Gastroesophageal sphincter (tissue), 4 donors: ENCODE results near the gene PCDHGA1. TPM values are rescaled to one million over a fixed set of nuclear protein-coding genes. Genes with fewer than 3 reads are reported as not detected.

Source experiments
- ATAC-seq: fragments of 150-250 bp; one replicate; pipeline ENCODE4 v1.9.1; 2016; ENCODE audit warnings: mild to moderate bottlenecking, moderate library complexity
- H3K27ac ChIP-seq, 4 donors: fragments of 200-600 bp; sonication (generic) in 3 of 4; 1 replicate in 3 of 4; 2 replicates in 1 of 4; pipeline ENCODE4 v1.5.1; 2016 to 2019
- H3K27me3 ChIP-seq: fragments of 200-600 bp; sonication (generic); one replicate; pipeline ENCODE4 v1.5.1; 2019
- H3K36me3 ChIP-seq, 2 donors: fragments of 200-600 bp; sonication (generic); one replicate each; pipeline ENCODE4 v1.5.1; 2019; ENCODE audit warnings: control low read depth in 1 of 2
- H3K4me1 ChIP-seq, 3 donors: fragments of 200-600 bp; sonication (generic); 1 replicate in 2 of 3; 2 replicates in 1 of 3; pipeline ENCODE4 v1.5.1; 2016 to 2019; ENCODE audit warnings: control low read depth in 2 of 3
- H3K4me3 ChIP-seq, 2 donors: fragments of 200-600 bp; sonication (generic); one replicate each; pipeline ENCODE4 v1.5.1; 2019; ENCODE audit warnings: mild to moderate bottlenecking in 1 of 2, moderate library complexity in 1 of 2
- H3K9me3 ChIP-seq, 3 donors: fragments of 200-600 bp; sonication (generic); one replicate each; pipeline ENCODE4 v1.5.1; 2017 to 2019; ENCODE audit warnings: control low read depth in 2 of 3
- EP300 ChIP-seq: sonication (generic); formaldehyde crosslinking; IDR thresholded peaks from one replicate; pipeline ENCODE4 v1.6.1; 2017; ENCODE audit warnings: antibody characterized with exemption, mild to moderate bottlenecking
- POLR2A ChIP-seq, 2 donors: fragments of 450-650 bp; IDR thresholded peaks; one replicate each; pipeline ENCODE4 v1.6.1; 2017; ENCODE audit warnings: antibody characterized with exemption in 2 of 2, mild to moderate bottlenecking in 2 of 2, moderate library complexity in 1 of 2
- POLR2AphosphoS5 ChIP-seq: sonication (generic); formaldehyde crosslinking; IDR thresholded peaks from one replicate; pipeline ENCODE4 v1.6.1; 2017; ENCODE audit warnings: antibody characterized with exemption
- WGBS, 2 donors: methylation state at CpG; one replicate each; pipeline ENCODE4 v1.1.5; 2018; ENCODE audit warnings: low coverage in 1 of 2; 5-methylcytosine and 5-hydroxymethylcytosine counted together
- total RNA-seq, 4 donors: library from RNA; depleted of rRNA; stranded (reverse); fragments of >200 nt; gene quantifications; one replicate each; pipeline ENCODE4 v1.1.0, GENCODE V29; 2016
- TF ChIP-seq, protein P1 (sequence below), 4 experiments: fragments of 200-600 bp in 2 of 4; fragments of 450-650 bp in 2 of 4; sonication (generic) in 1 of 4; IDR thresholded peaks; one replicate each; pipeline ENCODE4 v1.5.1; 2017 to 2019; ENCODE audit warnings: antibody characterized with exemption in 4 of 4, mild to moderate bottlenecking in 2 of 4, moderate library complexity in 2 of 4

PCDHGA1 gene
- total RNA-seq, 4 donors from 2014 or later = 0.67 to 1.3 (median 1.1) TPM

- H3K36me3 ChIP-seq = peaks cover 0 to 10% of the 10 kb centered on the region in 2 donors
- peaks cover 33% of the 10 kb centered on the region for H3K27me3 ChIP-seq
- no peak for ATAC-seq
- TF ChIP-seq EP300 (no peak), POLR2A (IDR thresholded peaks at IDR 0.05) (no peak)
- TF ChIP-seq, protein P1, sequence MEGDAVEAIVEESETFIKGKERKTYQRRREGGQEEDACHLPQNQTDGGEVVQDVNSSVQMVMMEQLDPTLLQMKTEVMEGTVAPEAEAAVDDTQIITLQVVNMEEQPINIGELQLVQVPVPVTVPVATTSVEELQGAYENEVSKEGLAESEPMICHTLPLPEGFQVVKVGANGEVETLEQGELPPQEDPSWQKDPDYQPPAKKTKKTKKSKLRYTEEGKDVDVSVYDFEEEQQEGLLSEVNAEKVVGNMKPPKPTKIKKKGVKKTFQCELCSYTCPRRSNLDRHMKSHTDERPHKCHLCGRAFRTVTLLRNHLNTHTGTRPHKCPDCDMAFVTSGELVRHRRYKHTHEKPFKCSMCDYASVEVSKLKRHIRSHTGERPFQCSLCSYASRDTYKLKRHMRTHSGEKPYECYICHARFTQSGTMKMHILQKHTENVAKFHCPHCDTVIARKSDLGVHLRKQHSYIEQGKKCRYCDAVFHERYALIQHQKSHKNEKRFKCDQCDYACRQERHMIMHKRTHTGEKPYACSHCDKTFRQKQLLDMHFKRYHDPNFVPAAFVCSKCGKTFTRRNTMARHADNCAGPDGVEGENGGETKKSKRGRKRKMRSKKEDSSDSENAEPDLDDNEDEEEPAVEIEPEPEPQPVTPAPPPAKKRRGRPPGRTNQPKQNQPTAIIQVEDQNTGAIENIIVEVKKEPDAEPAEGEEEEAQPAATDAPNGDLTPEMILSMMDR (IDR thresholded peaks at IDR 0.05) = no peak
- H3K27ac ChIP-seq = no peak overlapping the region
- no peaks in the 10 kb centered on the region for H3K4me1 ChIP-seq
- no peak overlapping the region for H3K4me3 ChIP-seq
- H3K9me3 ChIP-seq = peaks cover 0 to 100% (median 5%) of the 10 kb centered on the region in 3 donors
- WGBS, 2 donors = 41 to 43% methylated on average over 4 to 13 of the region's 46 CpGs
Measured at GRCh38 chr5:141366016-141366896, 35.9 kb downstream of the PCDHGA1 start.

- Histone ChIP-seq H3K4me3 (peak within 1 kb of the TSS in 1 of 2 donors; percentile 25), H3K9me3 (peaks cover 3 to 100% (median 9%) of the 10 kb centered on the region in 3 donors), H3K27me3 (peaks cover 23% of the 10 kb centered on the region), H3K36me3 (no peaks in the 10 kb centered on the region), H3K4me1 (no peaks in the 10 kb centered on the region), H3K27ac (no peak within 1 kb of the TSS)
- TF ChIP-seq POLR2AphosphoS5 (no peak), EP300 (no peak), POLR2A (IDR thresholded peaks at IDR 0.05) (no peak)
- TF ChIP-seq, protein P1 (IDR thresholded peaks at IDR 0.05) = peak in 1 of 4 experiments; percentile 25
- 20 to 23% methylated on average over 13 to 22 of the region's 32 CpGs for WGBS, 2 donors
- no peak for ATAC-seq
Measured at GRCh38 chr5:141369994-141370848, 39.9 kb downstream of the PCDHGA1 start, which contains the start of gene PCDHGB3. Gene PCDHGB3, plus strand, starts transcription at chr5:141370242. Its CDS starts 153 bp downstream, at chr5:141370395.

- H3K9me3 ChIP-seq = peaks cover 3 to 100% (median 6%) of the 10 kb centered on the region in 3 donors
Measured at GRCh38 chr5:141371572-141372475, 41.5 kb downstream of the PCDHGA1 start.

More at GRCh38 chr5:141371572-141372475, 41.5 kb downstream of the PCDHGA1 start:
- H3K27me3 ChIP-seq = peaks cover 10% of the 10 kb centered on the region
- TF ChIP-seq POLR2A (IDR thresholded peaks at IDR 0.05) = no peak
- TF ChIP-seq, protein P1 (IDR thresholded peaks at IDR 0.05) = no peak
- TF ChIP-seq POLR2AphosphoS5 = no peak
- TF ChIP-seq EP300 = no peak
- H3K4me3 ChIP-seq = no peak overlapping the region
- H3K4me1 ChIP-seq = no peaks in the 10 kb centered on the region
- no peaks in the 10 kb centered on the region for H3K36me3 ChIP-seq
- 27 to 34% methylated on average over 12 to 20 of the region's 69 CpGs for whole genome bisulfite sequencing, 2 donors
- no peak overlapping the region for H3K27ac ChIP-seq
- ATAC-seq = no peak
